HFFc6 (cell line): ENCODE results near the gene CMSS1. TPM values are rescaled to one million over a fixed set of nuclear protein-coding genes. Genes with fewer than 3 reads are reported as not detected.

Experiments
- DNase-seq: peaks from one replicate; pipeline ENCODE4 v3.0.0-alpha.2; 2018
- H3K27ac Mint-ChIP-seq: 2 replicates; pipeline ENCODE4 v1.8.0; 2020; ENCODE audit warnings: mild to moderate bottlenecking, mixed read lengths
- H3K27me3 Mint-ChIP-seq: 2 replicates; pipeline ENCODE4 v1.8.0; 2021; ENCODE audit warnings: mild to moderate bottlenecking, moderate library complexity, mixed read lengths; ENCODE audit not compliant: insufficient read depth
- H3K36me3 Mint-ChIP-seq: 2 replicates; pipeline ENCODE4 v1.8.0; 2021; ENCODE audit warnings: low read depth, mixed read lengths
- H3K4me1 Mint-ChIP-seq: 2 replicates; pipeline ENCODE4 v1.8.0; 2020; ENCODE audit warnings: low read depth, mixed read lengths
- H3K4me3 Mint-ChIP-seq: 2 replicates; pipeline ENCODE4 v1.8.0; 2020; ENCODE audit warnings: mild to moderate bottlenecking, moderate library complexity, mixed read lengths
- H3K9me3 Mint-ChIP-seq: 2 replicates; pipeline ENCODE4 v1.8.0; 2020; ENCODE audit warnings: mild to moderate bottlenecking, mixed read lengths
- CTCF ChIP-seq: fragments of 200-600 bp; sonication (generic); IDR thresholded peaks from 2 replicates; pipeline ENCODE4 v1.5.0; 2021; ENCODE audit warnings: antibody characterized with exemption, mild to moderate bottlenecking
- total RNA-seq, 6 experiments: library from RNA; stranded (reverse); fragmentation: NEBNext Ultra II Directional; extraction: Animal tissue kit (Norgen Biotek cat#: 25700); gene quantifications; 2 replicates in 1 of 6; 3 replicates in 5 of 6; pipeline ENCODE4 v1.2.3, GENCODE V29; 2021

CMSS1 gene
- total RNA-seq, 6 experiments from 2014 or later = 27.8 to 47.0 (median 38.1) TPM

- DNase-seq = no peak
- Mint-ChIP-seq H3K9me3 (no peaks in the 10 kb centered on the region), H3K4me3 (no peak overlapping the region), H3K4me1 (peaks cover 85% of the 10 kb centered on the region), H3K27ac (no peak overlapping the region), H3K27me3 (no peaks in the 10 kb centered on the region; the same call in 1 of the 2 replicates), H3K36me3 (peaks cover 5% of the 10 kb centered on the region; the same call in 1 of the 2 replicates)
- no peak for TF ChIP-seq CTCF
Measured at GRCh38 chr3:100102757-100103156, 285.1 kb downstream of the CMSS1 start.

GRCh38 chr3:100103558-100104441 is 286.1 kb downstream of the CMSS1 start:
- Mint-ChIP-seq H3K4me1 (peaks cover 77% of the 10 kb centered on the region), H3K27me3 (no peaks in the 10 kb centered on the region; the same call in 1 of the 2 replicates)
- no peak for TF ChIP-seq CTCF

GRCh38 chr3:100104442-100104798 is 286.8 kb downstream of the CMSS1 start:
- no peak for DNase-seq
- Mint-ChIP-seq H3K27me3 (no peaks in the 10 kb centered on the region; the same call in 1 of the 2 replicates), H3K27ac (peak overlapping the region; percentile 83), H3K4me1 (peaks cover 71% of the 10 kb centered on the region), H3K36me3 (peaks cover 5% of the 10 kb centered on the region; the same call in 1 of the 2 replicates), H3K9me3 (no peaks in the 10 kb centered on the region), H3K4me3 (no peak overlapping the region)
- no peak for TF ChIP-seq CTCF

More at GRCh38 chr3:100103558-100104441, 286.1 kb downstream of the CMSS1 start:
- Mint-ChIP-seq H3K9me3 (no peaks in the 10 kb centered on the region), H3K27ac (peak overlapping the region; percentile 83), H3K4me3 (no peak overlapping the region), H3K36me3 (peaks cover 5% of the 10 kb centered on the region; the same call in 1 of the 2 replicates)
- peak; percentile 72 for DNase-seq

- peak overlapping the region; percentile 83 for H3K27ac Mint-ChIP-seq
- DNase-seq = no peak
Measured at GRCh38 chr3:100104817-100105413, 287.3 kb downstream of the CMSS1 start.

GRCh38 chr3:100105501-100105900 is 287.8 kb downstream of the CMSS1 start:
- TF ChIP-seq CTCF = no peak
- H3K36me3 Mint-ChIP-seq = peaks cover 5% of the 10 kb centered on the region; the same call in 1 of the 2 replicates
- H3K27ac Mint-ChIP-seq = 0 out of 2 replicates have a peak overlapping the region, but pooled peaks have one; percentile 26
- H3K4me1 Mint-ChIP-seq = peaks cover 65% of the 10 kb centered on the region
- H3K9me3 Mint-ChIP-seq = no peaks in the 10 kb centered on the region
- H3K4me3 Mint-ChIP-seq = no peak overlapping the region
- DNase-seq = no peak
- no peaks in the 10 kb centered on the region for H3K27me3 Mint-ChIP-seq

More at GRCh38 chr3:100104817-100105413, 287.3 kb downstream of the CMSS1 start:
- Mint-ChIP-seq H3K27me3 (no peaks in the 10 kb centered on the region; the same call in 1 of the 2 replicates), H3K9me3 (no peaks in the 10 kb centered on the region), H3K4me3 (no peak overlapping the region), H3K4me1 (peaks cover 66% of the 10 kb centered on the region), H3K36me3 (peaks cover 5% of the 10 kb centered on the region; the same call in 1 of the 2 replicates)
- no peak for TF ChIP-seq CTCF
